ENCODE data around the gene RP9. TPM values are rescaled to one million over a fixed set of nuclear protein-coding genes. Genes with fewer than 3 reads are reported as not detected.

RP9 gene
- total RNA-seq, 1 donor from 2014 or later: 29.4 TPM

DNA sequence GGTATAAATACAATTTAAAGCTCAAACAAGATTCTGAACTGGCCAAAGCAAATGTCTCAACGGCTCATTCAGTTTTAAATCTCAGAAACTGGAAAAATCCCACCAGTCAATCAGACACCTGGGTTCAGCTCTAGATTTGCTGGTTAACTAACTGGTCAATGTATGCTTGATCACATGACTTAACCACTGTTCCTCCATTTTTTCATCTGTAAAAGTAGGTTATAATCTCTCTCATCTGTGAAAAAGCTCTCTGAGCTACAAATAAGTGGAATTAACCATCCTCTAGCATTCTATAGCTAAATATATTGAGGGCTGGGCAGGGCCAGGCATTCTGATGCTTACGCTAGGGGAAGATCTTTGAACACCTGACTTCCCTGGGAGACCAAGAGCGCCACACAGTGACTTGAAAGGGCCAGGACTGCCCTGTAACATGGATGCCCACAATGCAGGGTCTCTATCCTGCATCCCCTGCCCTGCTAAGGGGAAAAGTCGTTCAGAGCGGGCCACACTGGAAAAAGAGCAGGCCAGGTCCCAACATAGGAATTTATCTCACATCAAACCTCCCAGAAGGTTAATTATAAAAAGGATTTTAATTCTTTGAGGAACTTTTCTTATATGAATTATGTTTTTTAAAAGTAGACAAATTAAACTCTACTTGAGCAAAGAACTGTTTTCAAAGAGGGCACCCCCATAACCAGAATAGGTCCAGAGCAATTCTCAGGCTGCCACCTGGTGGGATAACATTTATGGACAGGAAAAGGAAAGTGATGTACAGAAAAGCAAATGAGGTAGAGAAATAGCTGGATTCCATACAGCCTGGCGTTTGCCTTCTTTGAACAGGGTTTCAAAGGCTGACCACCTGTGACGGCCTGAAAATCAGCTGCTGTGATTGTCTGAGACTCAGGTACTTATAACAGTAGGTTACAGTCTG lies 1.8 kb downstream of the RP9 start:
- H3K4me3 ChIP-seq: peak overlapping the region; percentile 100
- peaks cover 19% of the 10 kb centered on the region for H3K27me3 ChIP-seq
- no peaks in the 10 kb centered on the region for H3K36me3 ChIP-seq
- H3K79me2 ChIP-seq (ENCODE audit: low read depth): peaks cover 58% of the 10 kb centered on the region
- peaks cover 43% of the 10 kb centered on the region for H4K20me1 ChIP-seq (ENCODE audit: low read depth)
- TF ChIP-seq, protein P1, sequence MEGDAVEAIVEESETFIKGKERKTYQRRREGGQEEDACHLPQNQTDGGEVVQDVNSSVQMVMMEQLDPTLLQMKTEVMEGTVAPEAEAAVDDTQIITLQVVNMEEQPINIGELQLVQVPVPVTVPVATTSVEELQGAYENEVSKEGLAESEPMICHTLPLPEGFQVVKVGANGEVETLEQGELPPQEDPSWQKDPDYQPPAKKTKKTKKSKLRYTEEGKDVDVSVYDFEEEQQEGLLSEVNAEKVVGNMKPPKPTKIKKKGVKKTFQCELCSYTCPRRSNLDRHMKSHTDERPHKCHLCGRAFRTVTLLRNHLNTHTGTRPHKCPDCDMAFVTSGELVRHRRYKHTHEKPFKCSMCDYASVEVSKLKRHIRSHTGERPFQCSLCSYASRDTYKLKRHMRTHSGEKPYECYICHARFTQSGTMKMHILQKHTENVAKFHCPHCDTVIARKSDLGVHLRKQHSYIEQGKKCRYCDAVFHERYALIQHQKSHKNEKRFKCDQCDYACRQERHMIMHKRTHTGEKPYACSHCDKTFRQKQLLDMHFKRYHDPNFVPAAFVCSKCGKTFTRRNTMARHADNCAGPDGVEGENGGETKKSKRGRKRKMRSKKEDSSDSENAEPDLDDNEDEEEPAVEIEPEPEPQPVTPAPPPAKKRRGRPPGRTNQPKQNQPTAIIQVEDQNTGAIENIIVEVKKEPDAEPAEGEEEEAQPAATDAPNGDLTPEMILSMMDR (IDR thresholded peaks at IDR 0.05): peak; percentile 64
- TF ChIP-seq EZH2 (IDR thresholded peaks at IDR 0.05): no peak
- H3F3A ChIP-seq (ENCODE audit: low read depth): peaks cover 4% of the 10 kb centered on the region
- H3K4me1 ChIP-seq: peaks cover 6% of the 10 kb centered on the region
- H2AFZ ChIP-seq (replicated peaks): no peak overlapping the region
- H3K36me3 Mint-ChIP-seq: peaks cover 3% of the 10 kb centered on the region
- peak overlapping the region; percentile 83 for H3K4me2 ChIP-seq
- peak; percentile 86 for DNase-seq (ENCODE audit: low spot score)
- no peak overlapping the region for H3K27ac ChIP-seq
- peak overlapping the region; percentile 89 for H3K4me3 Mint-ChIP-seq
- H3K9me3 ChIP-seq (ENCODE audit: low read depth): no peaks in the 10 kb centered on the region
- H3K27ac Mint-ChIP-seq: no peak overlapping the region
- H3K27me3 Mint-ChIP-seq (ENCODE audit: insufficient read depth, low read depth): peaks cover 6% of the 10 kb centered on the region
- H3K9me3 Mint-ChIP-seq: no peaks in the 10 kb centered on the region
- peaks cover 15% of the 10 kb centered on the region for H3K4me1 Mint-ChIP-seq
- H3K9ac ChIP-seq: no peak overlapping the region

DNA sequence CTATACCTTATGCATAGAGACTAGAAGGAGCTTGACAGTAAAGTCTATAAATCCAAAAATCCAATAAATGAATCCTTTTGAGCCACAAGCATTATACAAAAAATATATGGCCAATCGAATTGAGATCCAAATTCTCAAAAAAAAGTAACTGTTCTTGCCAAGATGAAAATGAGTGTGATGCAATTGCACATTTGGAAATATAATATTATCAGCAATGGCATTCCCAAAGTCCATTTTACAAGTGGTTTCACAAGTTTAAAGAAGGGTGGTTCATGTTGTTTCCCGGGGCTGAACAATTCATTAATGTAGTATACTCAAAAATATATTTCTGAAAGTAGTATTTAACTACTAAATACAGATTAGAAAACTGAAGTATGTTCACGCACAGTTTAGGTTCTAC lies 7.3 kb downstream of the RP9 start:
- Mint-ChIP-seq H3K27ac (no peak overlapping the region), H3K27me3 (ENCODE audit: insufficient read depth, low read depth) (no peaks in the 10 kb centered on the region), H3K4me3 (no peak overlapping the region), H3K4me1 (no peaks in the 10 kb centered on the region), H3K36me3 (peaks cover 26% of the 10 kb centered on the region), H3K9me3 (no peaks in the 10 kb centered on the region)
- no peaks in the 10 kb centered on the region for H3K27me3 ChIP-seq
- no peak overlapping the region for H3K4me3 ChIP-seq
- no peaks in the 10 kb centered on the region for H3F3A ChIP-seq (ENCODE audit: low read depth)
- peaks cover 5% of the 10 kb centered on the region for H3K36me3 ChIP-seq
- no peak overlapping the region for H3K27ac ChIP-seq
- no peak overlapping the region for H3K9ac ChIP-seq
- no peaks in the 10 kb centered on the region for H3K9me3 ChIP-seq (ENCODE audit: low read depth)
- no peaks in the 10 kb centered on the region for H3K4me1 ChIP-seq
- H2AFZ ChIP-seq (replicated peaks): no peak overlapping the region
- H3K4me2 ChIP-seq: no peak overlapping the region
- peaks cover 34% of the 10 kb centered on the region for H4K20me1 ChIP-seq (ENCODE audit: low read depth)
- DNase-seq (ENCODE audit: low spot score): no peak
- H3K79me2 ChIP-seq (ENCODE audit: low read depth): peaks cover 43% of the 10 kb centered on the region
- no peak for TF ChIP-seq EZH2 (IDR thresholded peaks at IDR 0.05)
- TF ChIP-seq EZH2phosphoT487 (IDR thresholded peaks at IDR 0.05): no peak
- TF ChIP-seq, protein P1 (IDR thresholded peaks at IDR 0.05): no peak

DNA sequence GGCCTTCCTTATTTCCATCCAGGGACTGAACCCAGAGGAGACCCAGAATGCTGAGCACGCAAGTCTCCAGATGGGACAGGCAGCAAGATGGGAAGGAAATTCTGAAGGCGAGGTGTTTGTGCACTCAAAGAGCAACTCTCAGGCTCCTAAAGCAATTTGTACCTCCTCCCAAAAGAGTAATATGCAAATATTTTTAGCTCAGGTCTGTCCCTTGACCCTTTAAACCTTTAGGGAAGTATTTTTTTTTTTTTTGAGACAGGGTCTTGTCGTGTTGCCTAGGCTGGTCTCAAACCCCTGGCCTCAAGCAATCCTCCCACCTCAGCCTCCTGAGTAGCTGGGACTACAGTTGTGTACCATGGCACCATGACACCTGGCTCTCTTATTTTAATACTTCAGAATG lies 8.4 kb downstream of the RP9 start:
- Histone ChIP-seq H3K4me3 (no peak overlapping the region), H3K27me3 (no peaks in the 10 kb centered on the region), H3K9ac (no peak overlapping the region), H3K36me3 (peaks cover 5% of the 10 kb centered on the region), H3K4me2 (no peak overlapping the region), H2AFZ (replicated peaks) (no peak overlapping the region), H3K79me2 (ENCODE audit: low read depth) (peaks cover 31% of the 10 kb centered on the region), H3F3A (ENCODE audit: low read depth) (no peaks in the 10 kb centered on the region), H3K9me3 (ENCODE audit: low read depth) (no peaks in the 10 kb centered on the region), H3K4me1 (no peaks in the 10 kb centered on the region), H4K20me1 (ENCODE audit: low read depth) (peaks cover 24% of the 10 kb centered on the region), H3K27ac (no peak overlapping the region)
- Mint-ChIP-seq H3K27me3 (ENCODE audit: insufficient read depth, low read depth) (no peaks in the 10 kb centered on the region), H3K4me3 (no peak overlapping the region), H3K36me3 (peaks cover 28% of the 10 kb centered on the region), H3K27ac (no peak overlapping the region), H3K9me3 (no peaks in the 10 kb centered on the region), H3K4me1 (no peaks in the 10 kb centered on the region)
- no peak for DNase-seq (ENCODE audit: low spot score)
- no peak for TF ChIP-seq EZH2phosphoT487 (IDR thresholded peaks at IDR 0.05)
- no peak for TF ChIP-seq EZH2 (IDR thresholded peaks at IDR 0.05)
- TF ChIP-seq, protein P1 (IDR thresholded peaks at IDR 0.05): no peak
